SJCRH30 (cell line): ENCODE results near the gene HPCAL1. TPM values are rescaled to one million over a fixed set of nuclear protein-coding genes. Genes with fewer than 3 reads are reported as not detected.
"Not testable (repeated sequence)": the region's sequence is repeated elsewhere in the genome, so short reads cannot be mapped to it uniquely, and the experiment has no call there.

Source experiments
- DNase-seq, 2 experiments: peaks; one replicate each; pipeline ENCODE4 v3.0.0-alpha.2; 2015 to 2020
- H3K27ac ChIP-seq: fragments of 250-450 bp; sonication (Bioruptor Pico); 2 replicates; pipeline ENCODE4 v1.5.1; 2020; ENCODE audit warnings: mild to moderate bottlenecking, moderate library complexity
- H3K27me3 ChIP-seq: fragments of 250-450 bp; sonication (Bioruptor Pico); 2 replicates; pipeline ENCODE4 v1.5.1; 2020; ENCODE audit warnings: mild to moderate bottlenecking, moderate library complexity
- H3K36me3 ChIP-seq: fragments of 250-450 bp; sonication (Bioruptor Pico); 2 replicates; pipeline ENCODE4 v1.5.1; 2020; ENCODE audit warnings: mild to moderate bottlenecking, moderate library complexity
- H3K4me1 ChIP-seq: fragments of 250-450 bp; sonication (Bioruptor Pico); 2 replicates; pipeline ENCODE4 v1.5.1; 2020; ENCODE audit warnings: mild to moderate bottlenecking, moderate library complexity
- H3K4me3 ChIP-seq: fragments of 250-450 bp; sonication (Bioruptor Pico); 2 replicates; pipeline ENCODE4 v1.5.1; 2020; ENCODE audit warnings: mild to moderate bottlenecking, moderate library complexity
- H3K9me3 ChIP-seq: fragments of 250-450 bp; sonication (Bioruptor Pico); replicated peaks from 2 replicates; pipeline ENCODE4 v1.5.1; 2020; ENCODE audit warnings: mild to moderate bottlenecking, moderate library complexity
- total RNA-seq: library from RNA; depleted of rRNA; stranded (reverse); fragments of >200 nt; shearing (Covaris generic); gene quantifications from 2 replicates; pipeline ENCODE4 v1.2.3, GENCODE V29; 2014

The HPCAL1 gene
- total RNA-seq, 1 experiment from 2014 or later = 52.4 TPM

GRCh38 chr2:10446631-10447030 is 143.9 kb downstream of the HPCAL1 start:
- H3K36me3 ChIP-seq = peaks cover 37% of the 10 kb centered on the region
- no peaks in the 10 kb centered on the region; the same call in 1 of the 2 replicates for H3K9me3 ChIP-seq
- no peaks in the 10 kb centered on the region for H3K27me3 ChIP-seq
- H3K4me1 ChIP-seq = peaks cover 11% of the 10 kb centered on the region
- peak overlapping the region; percentile 78 for H3K4me3 ChIP-seq
- DNase-seq = no peak
- H3K27ac ChIP-seq = no peak overlapping the region

- DNase-seq = peak; percentile 45 to 69
- Histone ChIP-seq H3K27ac (peak overlapping the region; percentile 73), H3K9me3 (no peaks in the 10 kb centered on the region; the same call in 1 of the 2 replicates), H3K27me3 (no peaks in the 10 kb centered on the region), H3K36me3 (peaks cover 29% of the 10 kb centered on the region), H3K4me3 (peak overlapping the region; percentile 78), H3K4me1 (peaks cover 17% of the 10 kb centered on the region)
Observed at GRCh38 chr2:10447300-10447894, 144.7 kb downstream of the HPCAL1 start.

GRCh38 chr2:10447895-10448575 is 145.3 kb downstream of the HPCAL1 start, which contains the start of gene ODC1:
Gene ODC1, minus strand, starts transcription at chr2:10448327. Its CDS starts 3,295 bp downstream, at chr2:10445032.
- peak; percentile 96 to 98 for DNase-seq
- H3K27ac ChIP-seq = peak within 1 kb of the TSS; percentile 85

GRCh38 chr2:10448576-10449485 is 146.1 kb downstream of the HPCAL1 start:
- Histone ChIP-seq H3K27me3 (no peaks in the 10 kb centered on the region), H3K9me3 (no peaks in the 10 kb centered on the region; the same call in 1 of the 2 replicates), H3K4me1 (peaks cover 29% of the 10 kb centered on the region), H3K4me3 (peak overlapping the region; percentile 38), H3K36me3 (peaks cover 15% of the 10 kb centered on the region), H3K27ac (peak overlapping the region; percentile 85)
- peak in 1 of 2 experiments; percentile 96 for DNase-seq

More at GRCh38 chr2:10447895-10448575, 145.3 kb downstream of the HPCAL1 start, which contains the start of gene ODC1:
- no peaks in the 10 kb centered on the region for H3K27me3 ChIP-seq
- no peaks in the 10 kb centered on the region; the same call in 1 of the 2 replicates for H3K9me3 ChIP-seq
- H3K4me1 ChIP-seq = peaks cover 22% of the 10 kb centered on the region
- peaks cover 23% of the 10 kb centered on the region for H3K36me3 ChIP-seq
- peak within 1 kb of the TSS; percentile 78 for H3K4me3 ChIP-seq

GRCh38 chr2:10449486-10449831 is 146.8 kb downstream of the HPCAL1 start:
- no peak for DNase-seq
- Histone ChIP-seq H3K36me3 (peaks cover 8% of the 10 kb centered on the region), H3K27ac (no peak overlapping the region), H3K4me3 (no peak overlapping the region), H3K27me3 (no peaks in the 10 kb centered on the region), H3K9me3 (no peaks in the 10 kb centered on the region; the same call in 1 of the 2 replicates), H3K4me1 (peaks cover 29% of the 10 kb centered on the region)

- Histone ChIP-seq H3K4me1 (peaks cover 29% of the 10 kb centered on the region), H3K4me3 (no peak overlapping the region)
- DNase-seq = no peak
Observed at GRCh38 chr2:10449838-10450691, 147.4 kb downstream of the HPCAL1 start.

GRCh38 chr2:10451819-10452218 is 149.1 kb downstream of the HPCAL1 start:
- Histone ChIP-seq H3K9me3 (no peaks in the 10 kb centered on the region; the same call in 1 of the 2 replicates), H3K27ac (no peak overlapping the region), H3K36me3 (no peaks in the 10 kb centered on the region), H3K4me3 (no peak overlapping the region), H3K27me3 (no peaks in the 10 kb centered on the region), H3K4me1 (peaks cover 22% of the 10 kb centered on the region)
- DNase-seq = no peak

More at GRCh38 chr2:10449838-10450691, 147.4 kb downstream of the HPCAL1 start:
- H3K9me3 ChIP-seq = no peaks in the 10 kb centered on the region; the same call in 1 of the 2 replicates
- H3K27ac ChIP-seq = no peak overlapping the region
- H3K36me3 ChIP-seq = peaks cover 2% of the 10 kb centered on the region
- no peaks in the 10 kb centered on the region for H3K27me3 ChIP-seq

- peaks cover 22% of the 10 kb centered on the region for H3K4me1 ChIP-seq
- no peak overlapping the region for H3K27ac ChIP-seq
- H3K36me3 ChIP-seq = no peaks in the 10 kb centered on the region
- no peak overlapping the region for H3K4me3 ChIP-seq
- no peaks in the 10 kb centered on the region for H3K27me3 ChIP-seq
- H3K9me3 ChIP-seq = no peaks in the 10 kb centered on the region; the same call in 1 of the 2 replicates
- peak; percentile 87 to 92 for DNase-seq
Observed at GRCh38 chr2:10452312-10452711, 149.6 kb downstream of the HPCAL1 start.

GRCh38 chr2:10452956-10453904 is 150.5 kb downstream of the HPCAL1 start:
- no peaks in the 10 kb centered on the region; the same call in 1 of the 2 replicates for H3K9me3 ChIP-seq
- H3K4me3 ChIP-seq = no peak overlapping the region
- DNase-seq = no peak
- H3K36me3 ChIP-seq = no peaks in the 10 kb centered on the region
- H3K27ac ChIP-seq = no peak overlapping the region
- no peaks in the 10 kb centered on the region for H3K27me3 ChIP-seq
- H3K4me1 ChIP-seq = peaks cover 29% of the 10 kb centered on the region

- DNase-seq = no peak
Observed at GRCh38 chr2:10453905-10454298, 151.2 kb downstream of the HPCAL1 start.

GRCh38 chr2:10454505-10454904 is 151.8 kb downstream of the HPCAL1 start:
- no peak overlapping the region for H3K27ac ChIP-seq
- no peak for DNase-seq
- H3K4me3 ChIP-seq = no peak overlapping the region
- no peaks in the 10 kb centered on the region for H3K9me3 ChIP-seq
- no peaks in the 10 kb centered on the region for H3K36me3 ChIP-seq
- H3K4me1 ChIP-seq = peaks cover 25% of the 10 kb centered on the region
- H3K27me3 ChIP-seq = no peaks in the 10 kb centered on the region

More at GRCh38 chr2:10453905-10454298, 151.2 kb downstream of the HPCAL1 start:
- peaks cover 28% of the 10 kb centered on the region for H3K4me1 ChIP-seq
- H3K27ac ChIP-seq = no peak overlapping the region
- no peaks in the 10 kb centered on the region for H3K36me3 ChIP-seq
- H3K9me3 ChIP-seq = no peaks in the 10 kb centered on the region; the same call in 1 of the 2 replicates
- H3K27me3 ChIP-seq = no peaks in the 10 kb centered on the region
- no peak overlapping the region for H3K4me3 ChIP-seq

- H3K27ac ChIP-seq, DNase-seq, H3K9me3 ChIP-seq, H3K27me3 ChIP-seq, H3K4me3 ChIP-seq, H3K36me3 ChIP-seq: not testable (repeated sequence)
- peaks cover 42% of the 10 kb centered on the region for H3K4me1 ChIP-seq
Observed at GRCh38 chr2:10457195-10457594, 154.5 kb downstream of the HPCAL1 start.
